ENCODE measurements around the gene SORCS2.

DNA sequence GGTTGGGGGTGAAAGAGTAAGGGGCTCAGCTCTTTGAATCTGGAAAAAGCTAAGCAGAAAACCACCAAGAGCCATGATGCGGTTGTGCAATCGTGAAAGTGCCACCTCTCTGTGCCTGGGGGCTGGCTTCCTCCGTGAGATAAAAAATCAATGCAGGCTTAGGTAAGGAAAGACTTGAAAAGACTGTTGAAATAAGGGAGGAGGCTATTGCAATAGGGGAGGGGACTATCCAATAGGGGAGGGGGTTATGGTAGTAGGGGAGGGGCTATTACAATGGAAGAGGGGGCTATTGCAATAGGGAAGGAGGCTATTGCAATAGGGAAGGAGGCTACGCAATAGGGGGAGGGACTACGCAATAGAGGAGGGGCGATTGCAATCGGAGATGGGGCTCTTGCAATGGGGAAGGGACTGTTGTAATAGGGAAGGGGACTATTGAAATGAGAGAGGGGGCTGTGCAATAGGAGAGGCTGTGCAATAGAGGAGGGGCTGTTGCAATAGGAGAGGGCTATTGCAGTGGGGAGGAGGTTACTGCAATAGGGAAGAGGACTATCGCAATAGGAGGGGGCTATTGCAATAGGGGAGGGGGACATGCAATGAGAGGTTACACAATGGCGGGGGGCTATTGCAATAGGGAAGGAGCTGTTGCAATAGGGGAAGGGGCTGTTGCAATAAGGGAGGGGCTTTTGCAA is 404.7 kb downstream of the SORCS2 start:
- TF ChIP-seq, protein P1, sequence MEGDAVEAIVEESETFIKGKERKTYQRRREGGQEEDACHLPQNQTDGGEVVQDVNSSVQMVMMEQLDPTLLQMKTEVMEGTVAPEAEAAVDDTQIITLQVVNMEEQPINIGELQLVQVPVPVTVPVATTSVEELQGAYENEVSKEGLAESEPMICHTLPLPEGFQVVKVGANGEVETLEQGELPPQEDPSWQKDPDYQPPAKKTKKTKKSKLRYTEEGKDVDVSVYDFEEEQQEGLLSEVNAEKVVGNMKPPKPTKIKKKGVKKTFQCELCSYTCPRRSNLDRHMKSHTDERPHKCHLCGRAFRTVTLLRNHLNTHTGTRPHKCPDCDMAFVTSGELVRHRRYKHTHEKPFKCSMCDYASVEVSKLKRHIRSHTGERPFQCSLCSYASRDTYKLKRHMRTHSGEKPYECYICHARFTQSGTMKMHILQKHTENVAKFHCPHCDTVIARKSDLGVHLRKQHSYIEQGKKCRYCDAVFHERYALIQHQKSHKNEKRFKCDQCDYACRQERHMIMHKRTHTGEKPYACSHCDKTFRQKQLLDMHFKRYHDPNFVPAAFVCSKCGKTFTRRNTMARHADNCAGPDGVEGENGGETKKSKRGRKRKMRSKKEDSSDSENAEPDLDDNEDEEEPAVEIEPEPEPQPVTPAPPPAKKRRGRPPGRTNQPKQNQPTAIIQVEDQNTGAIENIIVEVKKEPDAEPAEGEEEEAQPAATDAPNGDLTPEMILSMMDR (tag by site-specific recombination; IDR thresholded peaks at IDR 0.05): no peak
- TF ChIP-seq ZNF433 (tag by site-specific recombination; IDR thresholded peaks at IDR 0.05; ENCODE audit: low read depth) (no peak), ZNF324 (tag by site-specific recombination; IDR thresholded peaks at IDR 0.05) (no peak), ZNF202 (tag by site-specific recombination; IDR thresholded peaks at IDR 0.05; ENCODE audit: borderline replicate concordance) (no peak), TCF7L2 (IDR thresholded peaks at IDR 0.05; ENCODE audit: borderline replicate concordance, low read depth, low read length) (no peak), ZNF624 (tag by site-specific recombination; IDR thresholded peaks at IDR 0.05) (no peak)
- TF ChIP-seq, protein P2, sequence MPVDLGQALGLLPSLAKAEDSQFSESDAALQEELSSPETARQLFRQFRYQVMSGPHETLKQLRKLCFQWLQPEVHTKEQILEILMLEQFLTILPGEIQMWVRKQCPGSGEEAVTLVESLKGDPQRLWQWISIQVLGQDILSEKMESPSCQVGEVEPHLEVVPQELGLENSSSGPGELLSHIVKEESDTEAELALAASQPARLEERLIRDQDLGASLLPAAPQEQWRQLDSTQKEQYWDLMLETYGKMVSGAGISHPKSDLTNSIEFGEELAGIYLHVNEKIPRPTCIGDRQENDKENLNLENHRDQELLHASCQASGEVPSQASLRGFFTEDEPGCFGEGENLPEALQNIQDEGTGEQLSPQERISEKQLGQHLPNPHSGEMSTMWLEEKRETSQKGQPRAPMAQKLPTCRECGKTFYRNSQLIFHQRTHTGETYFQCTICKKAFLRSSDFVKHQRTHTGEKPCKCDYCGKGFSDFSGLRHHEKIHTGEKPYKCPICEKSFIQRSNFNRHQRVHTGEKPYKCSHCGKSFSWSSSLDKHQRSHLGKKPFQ (tag by site-specific recombination; IDR thresholded peaks at IDR 0.05): no peak

Data from HEK293 (cell line).